H9 (cell line): ENCODE measurements around the gene TMEM135. TPM values are rescaled to one million over a fixed set of nuclear protein-coding genes. Genes with fewer than 3 reads are reported as not detected.

Source experiments
- DNase-seq: peaks from one replicate; pipeline ENCODE4 v3.0.0-alpha.2; 2017
- H2AFZ ChIP-seq: one replicate; pipeline ENCODE4 v1.6.1; 2013; ENCODE audit warnings: mild to moderate bottlenecking, low read length, control low read depth, moderate library complexity
- H2AK5ac ChIP-seq: 2 replicates; pipeline ENCODE4 v1.6.1; 2013; ENCODE audit warnings: low read length, control low read depth, mixed read lengths; ENCODE audit not compliant: insufficient read length
- H2BK120ac ChIP-seq: one replicate; pipeline ENCODE4 v1.6.1; 2013; ENCODE audit warnings: low read depth, mild to moderate bottlenecking, low read length, control low read depth, inconsistent platforms; ENCODE audit not compliant: poor library complexity, severe bottlenecking
- H2BK12ac ChIP-seq: 2 replicates; pipeline ENCODE4 v1.6.1; 2013; ENCODE audit warnings: low read length, control low read depth, mixed read lengths, low read depth; ENCODE audit not compliant: insufficient read length
- H2BK15ac ChIP-seq: 2 replicates; pipeline ENCODE4 v1.6.1; 2013; ENCODE audit warnings: low read depth, low read length, control low read depth
- H2BK20ac ChIP-seq: one replicate; pipeline ENCODE4 v1.6.1; 2013; ENCODE audit warnings: low read depth, mild to moderate bottlenecking, low read length, control low read depth, inconsistent platforms; ENCODE audit not compliant: poor library complexity, severe bottlenecking
- H2BK5ac ChIP-seq: 2 replicates; pipeline ENCODE4 v1.6.1; 2013; ENCODE audit warnings: low read length, control low read depth, mixed read lengths; ENCODE audit not compliant: insufficient read length
- H3K14ac ChIP-seq: 2 replicates; pipeline ENCODE4 v1.6.1; 2013; ENCODE audit warnings: low read length, control low read depth; ENCODE audit not compliant: insufficient read depth
- H3K18ac ChIP-seq: 2 replicates; pipeline ENCODE4 v1.6.1; 2013; ENCODE audit warnings: low read depth, mild to moderate bottlenecking, mixed read lengths, low read length, control low read depth; ENCODE audit not compliant: insufficient read length
- H3K23ac ChIP-seq: 2 replicates; pipeline ENCODE4 v1.6.1; 2013; ENCODE audit warnings: low read length, control low read depth, mixed read lengths, low read depth; ENCODE audit not compliant: insufficient read length
- H3K23me2 ChIP-seq: 2 replicates; pipeline ENCODE4 v1.6.1; 2013; ENCODE audit warnings: low read depth, mild to moderate bottlenecking, mixed read lengths, low read length, control low read depth; ENCODE audit not compliant: insufficient read length, poor library complexity, severe bottlenecking
- H3K27ac ChIP-seq: 2 replicates; pipeline ENCODE4 v1.5.1; 2013; ENCODE audit warnings: low read length, control low read depth, mixed read lengths, low read depth; ENCODE audit not compliant: insufficient read length
- H3K27me3 ChIP-seq: 2 replicates; pipeline ENCODE4 v1.6.1; 2013; ENCODE audit warnings: low read length, control low read depth, inconsistent platforms; ENCODE audit not compliant: insufficient read depth
- H3K4ac ChIP-seq: 2 replicates; pipeline ENCODE4 v1.6.1; 2013; ENCODE audit warnings: low read depth, mild to moderate bottlenecking, control low read depth, inconsistent platforms, low read length, moderate library complexity
- H3K4me1 ChIP-seq: 2 replicates; pipeline ENCODE4 v1.6.1; 2013; ENCODE audit warnings: low read length, control low read depth, inconsistent platforms; ENCODE audit not compliant: insufficient read depth
- H3K4me2 ChIP-seq: 2 replicates; pipeline ENCODE4 v1.6.1; 2013; ENCODE audit warnings: low read length, control low read depth, mixed read lengths; ENCODE audit not compliant: insufficient read length, insufficient read depth
- H3K56ac ChIP-seq: 2 replicates; pipeline ENCODE4 v1.6.1; 2013; ENCODE audit warnings: low read depth, mild to moderate bottlenecking, mixed read lengths, low read length, control low read depth; ENCODE audit not compliant: insufficient read length
- H3K79me1 ChIP-seq: 2 replicates; pipeline ENCODE4 v1.6.1; 2013; ENCODE audit warnings: low read depth, mild to moderate bottlenecking, moderate library complexity, low read length, control low read depth, inconsistent platforms; ENCODE audit not compliant: insufficient read depth, poor library complexity, severe bottlenecking
- H3K79me2 ChIP-seq: 2 replicates; pipeline ENCODE4 v1.6.1; 2013; ENCODE audit warnings: low read length, control low read depth, inconsistent platforms; ENCODE audit not compliant: insufficient read depth
- H3K9ac ChIP-seq: 2 replicates; pipeline ENCODE4 v1.6.1; 2013; ENCODE audit warnings: low read length, control low read depth, mixed read lengths; ENCODE audit not compliant: insufficient read length; ENCODE audit errors: extremely low read depth
- H3K9me3 ChIP-seq: one replicate; pipeline ENCODE4 v1.6.1; 2013; ENCODE audit warnings: low read depth, low read length, inconsistent platforms; ENCODE audit not compliant: control insufficient read depth
- H3T11ph ChIP-seq: one replicate; pipeline ENCODE4 v1.6.1; 2013; ENCODE audit warnings: mild to moderate bottlenecking, low read length, control low read depth, inconsistent platforms
- H4K20me1 ChIP-seq: one replicate; pipeline ENCODE4 v1.6.1; 2013; ENCODE audit not compliant: control insufficient read depth, insufficient read length, insufficient read depth
- H4K5ac ChIP-seq: 2 replicates; pipeline ENCODE4 v1.6.1; 2013; ENCODE audit warnings: low read depth, mild to moderate bottlenecking, mixed read lengths, low read length, control low read depth; ENCODE audit not compliant: insufficient read length
- H4K8ac ChIP-seq: replicated peaks from 2 replicates; pipeline ENCODE4 v1.6.1; 2013; ENCODE audit warnings: low read length, control low read depth, mixed read lengths, low read depth; ENCODE audit not compliant: insufficient read length
- H4K91ac ChIP-seq: 2 replicates; pipeline ENCODE4 v1.6.1; 2013; ENCODE audit warnings: low read depth, mild to moderate bottlenecking, moderate library complexity, mixed read lengths, low read length, control low read depth; ENCODE audit not compliant: insufficient read length
- H3K27ac Mint-ChIP-seq, 3 experiments: 2 replicates in 2 of 3; 3 replicates in 1 of 3; pipeline ENCODE4 v1.8.0; 2020 to 2021; ENCODE audit warnings: mixed read lengths in 3 of 3, mild to moderate bottlenecking in 1 of 3, moderate library complexity in 1 of 3
- H3K27me3 Mint-ChIP-seq: 2 replicates; pipeline ENCODE4 v1.8.0; 2021; ENCODE audit warnings: low read depth, mild to moderate bottlenecking, moderate library complexity, mixed read lengths
- H3K36me3 Mint-ChIP-seq, 3 experiments: 2 replicates in 2 of 3; 3 replicates in 1 of 3; pipeline ENCODE4 v1.8.0; 2020 to 2021; ENCODE audit warnings: low read depth in 3 of 3, mixed read lengths in 3 of 3; ENCODE audit not compliant: insufficient read depth in 1 of 3
- H3K4me1 Mint-ChIP-seq, 2 experiments: 2 replicates each; pipeline ENCODE4 v1.8.0; 2020; ENCODE audit warnings: mixed read lengths in 2 of 2
- H3K4me3 Mint-ChIP-seq, 2 experiments: 2 replicates in 1 of 2; 3 replicates in 1 of 2; pipeline ENCODE4 v1.8.0; 2020 to 2021; ENCODE audit warnings: mild to moderate bottlenecking in 2 of 2, mixed read lengths in 2 of 2, moderate library complexity in 1 of 2
- H3K9me3 Mint-ChIP-seq, 2 experiments: 2 replicates in 1 of 2; 3 replicates in 1 of 2; pipeline ENCODE4 v1.8.0; 2020; ENCODE audit warnings: mild to moderate bottlenecking in 2 of 2, mixed read lengths in 2 of 2, moderate library complexity in 1 of 2
- CTCF ChIP-seq: fragments of 200-600 bp; sonication (generic); conservative IDR thresholded peaks from 3 replicates; pipeline ENCODE4 v1.8.0; 2021; ENCODE audit warnings: antibody characterized with exemption, mild to moderate bottlenecking
- WGBS: extraction: QIAGEN DNeasy Blood & Tissue Kit; methylation state at CpG from one replicate; pipeline ENCODE4 v1.1.7; 2013; ENCODE audit warnings: missing lambda C conversion rate, low lambda C conversion rate, mixed read lengths; ENCODE audit not compliant: insufficient read length; ENCODE audit errors: extremely low coverage; 5-methylcytosine and 5-hydroxymethylcytosine counted together
- total RNA-seq: library from RNA; stranded (reverse); gene quantifications from 2 replicates; pipeline ENCODE4 v1.2.1, GENCODE V29; 2021

Gene TMEM135
- total RNA-seq, 1 experiment from 2014 or later: 25.2 TPM

DNA sequence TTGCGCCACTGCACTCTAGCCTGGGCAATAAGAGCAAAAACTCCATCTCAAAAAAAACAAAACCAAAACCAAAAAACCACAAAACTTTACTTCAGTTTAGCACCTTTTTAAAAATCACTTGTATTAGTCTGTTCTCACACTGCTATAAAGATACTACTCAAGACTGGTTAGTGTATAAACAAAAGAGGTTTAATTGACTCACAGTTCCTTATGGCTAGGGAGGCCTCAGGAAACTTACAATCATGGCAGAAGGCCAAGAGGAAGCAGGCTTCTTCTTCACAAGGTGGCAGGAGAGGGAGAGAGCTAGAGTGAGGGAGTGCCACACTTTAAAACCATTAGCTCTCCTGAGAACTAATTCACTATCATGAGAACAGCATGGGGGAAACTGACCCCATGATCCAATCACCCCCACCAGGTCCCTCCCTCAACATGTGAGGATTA lies 261.3 kb downstream of the TMEM135 start:
- no peak overlapping the region for H2BK120ac ChIP-seq
- H3K9me3 Mint-ChIP-seq: no peaks in the 10 kb centered on the region
- H3K79me1 ChIP-seq: no peaks in the 10 kb centered on the region
- no peak overlapping the region for H3K14ac ChIP-seq
- no peak overlapping the region for H3K4me3 Mint-ChIP-seq
- no peak overlapping the region for H2BK15ac ChIP-seq
- H2AK5ac ChIP-seq: no peak overlapping the region
- H3K4me2 ChIP-seq: no peak overlapping the region
- no peak overlapping the region for H3K23ac ChIP-seq
- peaks cover 50 to 54% of the 10 kb centered on the region in 2 experiments for H3K4me1 Mint-ChIP-seq
- no peak overlapping the region for H4K8ac ChIP-seq
- H3K18ac ChIP-seq: no peak overlapping the region
- no peak overlapping the region for H2BK5ac ChIP-seq
- no peak overlapping the region for H2BK12ac ChIP-seq
- peaks cover 4% of the 10 kb centered on the region; the same call in 1 of the 2 replicates for H3K4me1 ChIP-seq
- no peaks in the 10 kb centered on the region for H4K20me1 ChIP-seq
- DNase-seq: no peak
- no peak overlapping the region for H3T11ph ChIP-seq
- no peaks in the 10 kb centered on the region for H3K23me2 ChIP-seq
- H4K91ac ChIP-seq: no peak overlapping the region
- no CpG with 5 or more reads among the region's 1 CpG for WGBS
- no peaks in the 10 kb centered on the region for H3K36me3 Mint-ChIP-seq
- H3K9me3 ChIP-seq: no peaks in the 10 kb centered on the region
- H3K27me3 Mint-ChIP-seq: no peaks in the 10 kb centered on the region
- H3K4ac ChIP-seq: no peak overlapping the region
- 0 out of 7 replicates have a peak overlapping the region, but pooled peaks of 1 of the 3 experiments have one; percentile 29 for H3K27ac Mint-ChIP-seq
- H3K27ac ChIP-seq: no peak overlapping the region
- no peak overlapping the region for H3K56ac ChIP-seq
- no peak overlapping the region for H2AFZ ChIP-seq
- no peaks in the 10 kb centered on the region for H3K27me3 ChIP-seq
- no peaks in the 10 kb centered on the region for H3K79me2 ChIP-seq
- no peak for TF ChIP-seq CTCF
- H3K9ac ChIP-seq: no peak overlapping the region
- H4K5ac ChIP-seq: no peak overlapping the region
- no peak overlapping the region for H2BK20ac ChIP-seq
